Prostate gland (tissue), 2 donors: ENCODE results near the gene MICAL3. TPM values are rescaled to one million over a fixed set of nuclear protein-coding genes. Genes with fewer than 3 reads are reported as not detected.

Experiments
- DNase-seq: peaks from one replicate; pipeline ENCODE4 v3.0.0-alpha.2; 2019; ENCODE audit warnings: low spot score
- H3K27ac ChIP-seq, 2 donors: fragments of 200-600 bp; sonication (generic); 2 replicates each; pipeline ENCODE4 v1.5.1; 2017 to 2019
- H3K27me3 ChIP-seq: fragments of 200-600 bp; sonication (generic); replicated peaks from 2 replicates; pipeline ENCODE4 v1.5.1; 2019; ENCODE audit not compliant: insufficient read depth
- H3K36me3 ChIP-seq, 2 donors: fragments of 200-600 bp; sonication (generic); 1 replicate in 1 of 2; 2 replicates in 1 of 2; pipeline versions ENCODE4 v1.5.1 to v1.8.1; 2017 to 2019
- H3K4me1 ChIP-seq: fragments of 200-600 bp; sonication (generic); replicated peaks from 2 replicates; pipeline ENCODE4 v1.5.1; 2019
- H3K4me3 ChIP-seq, 2 donors: fragments of 200-600 bp; sonication (generic); 2 replicates each; pipeline ENCODE4 v1.5.1; 2017 to 2019
- H3K9me3 ChIP-seq: fragments of 200-600 bp; sonication (generic); 2 replicates; pipeline ENCODE4 v1.5.1; 2017
- POLR2A ChIP-seq: fragments of 450-650 bp; IDR thresholded peaks from one replicate; pipeline ENCODE4 v1.6.1; 2016; ENCODE audit warnings: antibody characterized with exemption, mild to moderate bottlenecking
- POLR2AphosphoS5 ChIP-seq: sonication (generic); formaldehyde crosslinking; IDR thresholded peaks from one replicate; pipeline ENCODE4 v1.6.1; 2017; ENCODE audit warnings: antibody characterized with exemption
- WGBS: methylation state at CpG from one replicate; pipeline ENCODE4 v1.1.5; 2018; 5-methylcytosine and 5-hydroxymethylcytosine counted together
- intact Hi-C: fragments of 100-400 bp; cut with DNase I; formaldehyde crosslinking; loops from one replicate; pipeline ENCODE4 v1.14.2; 2022
- total RNA-seq, 2 donors: library from RNA; depleted of rRNA; stranded (reverse); fragments of >200 nt; gene quantifications; one replicate each; pipeline ENCODE4 v1.1.0, GENCODE V29; 2016
- TF ChIP-seq, protein P1 (sequence below), 4 experiments: fragments of 200-600 bp in 2 of 4; fragments of 450-650 bp in 2 of 4; sonication (generic) in 2 of 4; IDR thresholded peaks; 1 replicate in 3 of 4; 2 replicates in 1 of 4; pipeline ENCODE4 v1.5.1; 2016 to 2019; ENCODE audit warnings: antibody characterized with exemption in 4 of 4, mild to moderate bottlenecking in 2 of 4, moderate library complexity in 2 of 4

The MICAL3 gene
- total RNA-seq, 2 donors from 2014 or later: 58.6 to 78.7 TPM

DNA sequence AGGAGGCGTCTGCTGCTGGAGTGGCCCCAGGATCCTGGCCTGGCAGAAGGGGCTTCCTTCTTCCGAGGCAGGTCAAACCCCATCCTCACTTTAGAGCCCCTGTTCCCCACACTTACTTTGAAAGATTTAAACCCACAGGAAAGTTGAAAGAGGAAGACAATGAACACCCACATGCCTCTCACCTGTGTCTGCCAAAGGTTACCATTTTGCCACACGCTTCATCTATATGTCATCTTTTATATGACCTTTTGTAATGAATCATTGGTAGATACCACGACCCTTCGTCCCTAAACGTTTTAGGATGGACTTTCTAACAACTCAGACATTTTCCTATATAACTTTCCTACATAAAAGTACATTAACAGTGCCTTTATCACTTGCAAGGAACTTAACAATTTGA lies 210.3 kb downstream of the MICAL3 start:
- H3K36me3 ChIP-seq: peaks cover 0 to 24% of the 10 kb centered on the region in 2 donors
- intact Hi-C loops: no loop called here
- H3K27me3 ChIP-seq: no peaks in the 10 kb centered on the region
- no peak overlapping the region for H3K4me3 ChIP-seq
- DNase-seq: no peak
- 87% methylated on average over 6 of the region's 6 CpGs for WGBS
- TF ChIP-seq, protein P1, sequence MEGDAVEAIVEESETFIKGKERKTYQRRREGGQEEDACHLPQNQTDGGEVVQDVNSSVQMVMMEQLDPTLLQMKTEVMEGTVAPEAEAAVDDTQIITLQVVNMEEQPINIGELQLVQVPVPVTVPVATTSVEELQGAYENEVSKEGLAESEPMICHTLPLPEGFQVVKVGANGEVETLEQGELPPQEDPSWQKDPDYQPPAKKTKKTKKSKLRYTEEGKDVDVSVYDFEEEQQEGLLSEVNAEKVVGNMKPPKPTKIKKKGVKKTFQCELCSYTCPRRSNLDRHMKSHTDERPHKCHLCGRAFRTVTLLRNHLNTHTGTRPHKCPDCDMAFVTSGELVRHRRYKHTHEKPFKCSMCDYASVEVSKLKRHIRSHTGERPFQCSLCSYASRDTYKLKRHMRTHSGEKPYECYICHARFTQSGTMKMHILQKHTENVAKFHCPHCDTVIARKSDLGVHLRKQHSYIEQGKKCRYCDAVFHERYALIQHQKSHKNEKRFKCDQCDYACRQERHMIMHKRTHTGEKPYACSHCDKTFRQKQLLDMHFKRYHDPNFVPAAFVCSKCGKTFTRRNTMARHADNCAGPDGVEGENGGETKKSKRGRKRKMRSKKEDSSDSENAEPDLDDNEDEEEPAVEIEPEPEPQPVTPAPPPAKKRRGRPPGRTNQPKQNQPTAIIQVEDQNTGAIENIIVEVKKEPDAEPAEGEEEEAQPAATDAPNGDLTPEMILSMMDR (IDR thresholded peaks at IDR 0.05): no peak
- TF ChIP-seq POLR2A: no peak
- TF ChIP-seq POLR2AphosphoS5: no peak
- H3K27ac ChIP-seq: no peak overlapping the region
- H3K9me3 ChIP-seq: no peaks in the 10 kb centered on the region
- H3K4me1 ChIP-seq: no peaks in the 10 kb centered on the region

DNA sequence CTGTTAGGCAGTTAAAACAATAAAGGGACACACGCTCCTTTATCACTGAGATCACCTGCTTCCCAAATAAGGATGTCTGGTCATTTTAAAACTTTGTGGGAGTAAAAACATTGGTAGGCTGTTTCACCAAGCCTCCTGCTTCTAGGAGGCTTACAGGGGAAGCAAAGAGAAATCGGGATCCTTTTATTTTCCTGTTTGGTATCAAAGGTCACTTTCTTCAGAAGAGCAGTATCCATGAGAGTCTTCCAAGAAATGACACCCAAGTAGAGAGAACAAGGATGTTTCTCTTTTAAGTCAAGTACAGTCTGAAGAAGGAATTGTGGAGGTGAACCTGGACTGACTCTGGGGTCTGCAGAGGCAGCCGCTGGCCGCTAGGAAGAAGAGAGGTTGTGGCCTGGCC lies 213.2 kb downstream of the MICAL3 start:
- DNase-seq: no peak
- Histone ChIP-seq H3K4me1 (no peaks in the 10 kb centered on the region), H3K9me3 (no peaks in the 10 kb centered on the region), H3K36me3 (peaks cover 0 to 9% of the 10 kb centered on the region in 2 donors), H3K4me3 (no peak overlapping the region), H3K27me3 (no peaks in the 10 kb centered on the region), H3K27ac (no peak overlapping the region)
- TF ChIP-seq, protein P1 (IDR thresholded peaks at IDR 0.05): no peak
- no peak for TF ChIP-seq POLR2A
- TF ChIP-seq POLR2AphosphoS5: no peak
- intact Hi-C loops: no loop called here
- 84% methylated on average over 4 of the region's 4 CpGs for WGBS

- intact Hi-C loops: no loop called here
- 84% methylated on average over 12 of the region's 12 CpGs for WGBS
- no peak overlapping the region for H3K27ac ChIP-seq
- H3K4me3 ChIP-seq: no peak overlapping the region
- H3K9me3 ChIP-seq: no peaks in the 10 kb centered on the region
- peaks cover 0 to 6% of the 10 kb centered on the region in 2 donors for H3K36me3 ChIP-seq
- no peaks in the 10 kb centered on the region for H3K4me1 ChIP-seq
- DNase-seq: no peak
- no peak for TF ChIP-seq POLR2AphosphoS5
- no peak for TF ChIP-seq POLR2A
- TF ChIP-seq, protein P1 (IDR thresholded peaks at IDR 0.05): no peak
- no peaks in the 10 kb centered on the region for H3K27me3 ChIP-seq
These were observed 213.7 kb downstream of the MICAL3 start for GRCh38 chr22:17810570-17811116.

DNA sequence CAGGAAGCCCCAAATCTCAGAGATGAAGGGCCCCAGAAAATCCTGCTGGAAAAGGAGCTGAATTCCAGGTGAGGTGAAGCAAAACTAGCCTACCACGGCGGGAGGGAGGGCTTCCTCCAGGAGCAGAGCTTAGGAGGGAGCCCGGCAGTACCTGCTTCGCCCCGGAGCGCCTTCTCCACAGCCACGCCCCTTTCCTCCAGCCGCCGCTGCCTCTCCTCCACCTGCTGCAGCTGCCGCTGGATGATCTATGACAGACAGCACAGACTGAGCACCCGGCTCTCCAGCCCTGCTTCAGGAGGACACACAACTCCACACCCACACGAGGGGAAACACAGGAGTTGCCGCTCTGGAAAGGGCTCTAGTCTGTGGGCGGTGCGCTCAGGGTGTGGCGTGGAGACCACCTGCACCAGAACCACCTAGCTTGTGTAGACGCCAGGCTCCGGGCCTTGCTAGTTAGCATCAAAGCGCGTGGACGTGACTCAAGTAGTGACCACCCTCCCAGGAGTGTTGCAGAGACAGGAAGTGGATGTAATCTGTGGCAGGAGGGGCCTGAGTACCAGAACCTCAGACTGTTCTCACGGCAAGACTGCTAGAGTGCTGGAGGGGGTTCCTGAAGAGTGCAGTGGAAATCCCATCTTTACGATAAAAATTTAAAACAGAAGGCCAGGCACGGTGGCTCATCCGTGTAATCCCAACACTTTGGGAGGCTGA lies 215.5 kb downstream of the MICAL3 start:
- Histone ChIP-seq H3K4me3 (no peak overlapping the region), H3K36me3 (peaks cover 0 to 6% of the 10 kb centered on the region in 2 donors), H3K27ac (no peak overlapping the region), H3K27me3 (no peaks in the 10 kb centered on the region), H3K4me1 (no peaks in the 10 kb centered on the region), H3K9me3 (no peaks in the 10 kb centered on the region)
- intact Hi-C loops: no loop called here
- TF ChIP-seq, protein P1 (IDR thresholded peaks at IDR 0.05): no peak
- TF ChIP-seq POLR2AphosphoS5: no peak
- TF ChIP-seq POLR2A: no peak
- WGBS: 74% methylated on average over 25 of the region's 25 CpGs
- DNase-seq: no peak
